H1 (cell line): Measurements from ENCODE around the gene HIVEP3. TPM values are rescaled to one million over a fixed set of nuclear protein-coding genes. Genes with fewer than 3 reads are reported as not detected.
A peak's percentile ranks its signal among the peaks of the same experiment; 100 is the strongest.

Experiments
- CTCF ChIA-PET: fragments of 300-600 bp; sonication (Branson Sonifier 250); formaldehyde crosslinking; loops from one replicate; lab custom pipeline; 2021; ENCODE audit not compliant: partially characterized antibody; lab: Charles Lee
- POLR2A ChIA-PET: fragments of 300-600 bp; sonication (Branson Sonifier 250); formaldehyde crosslinking; loops from one replicate; lab custom pipeline; 2021; ENCODE audit warnings: inconsistent platforms; ENCODE audit not compliant: partially characterized antibody; lab: Charles Lee
- DNase-seq, 2 experiments: peaks; one replicate each; pipeline versions ENCODE4 v3.0.0 to v3.0.0-alpha.2; 2010 to 2022; ENCODE audit warnings: low spot score in 2 of 2, low read depth in 1 of 2, mixed read lengths in 1 of 2
- FAIRE-seq: peaks from 2 replicates; lab custom pipeline; 2011; peaks lifted over from hg19 to GRCh38; lab: Jason Lieb, UNC
- H2AFZ ChIP-seq: 2 replicates; pipeline ENCODE4 v1.8.1; 2012; ENCODE audit warnings: low read length, inconsistent platforms
- H2AK5ac ChIP-seq: 2 replicates; pipeline ENCODE4 v1.6.1; 2013; ENCODE audit warnings: low read depth, low read length
- H2BK120ac ChIP-seq: replicated peaks from 2 replicates; pipeline ENCODE3; 2013; ENCODE audit warnings: low read depth, low read length, inconsistent platforms
- H2BK12ac ChIP-seq: 2 replicates; pipeline ENCODE4 v1.6.1; 2013; ENCODE audit warnings: low read depth, low read length
- H2BK15ac ChIP-seq: 2 replicates; pipeline ENCODE4 v1.6.1; 2013; ENCODE audit warnings: low read length
- H2BK20ac ChIP-seq: 2 replicates; pipeline ENCODE4 v1.6.1; 2013; ENCODE audit warnings: low read length
- H2BK5ac ChIP-seq: 2 replicates; pipeline ENCODE4 v1.6.1; 2013; ENCODE audit warnings: low read depth, low read length
- H3K14ac ChIP-seq: 2 replicates; pipeline ENCODE4 v1.6.1; 2013; ENCODE audit warnings: inconsistent platforms; ENCODE audit not compliant: insufficient read length
- H3K18ac ChIP-seq: 2 replicates; pipeline ENCODE4 v1.6.1; 2013; ENCODE audit warnings: low read length; ENCODE audit errors: extremely low read depth
- H3K23ac ChIP-seq: 2 replicates; pipeline ENCODE4 v1.6.1; 2013; ENCODE audit warnings: inconsistent platforms; ENCODE audit not compliant: insufficient read length
- H3K23me2 ChIP-seq: 2 replicates; pipeline ENCODE4 v1.6.1; 2013; ENCODE audit warnings: low read depth, low read length
- H3K27ac ChIP-seq: 2 replicates; pipeline ENCODE4 v1.6.1; 2011; ENCODE audit warnings: low read depth, low read length, inconsistent platforms
- H3K27me3 ChIP-seq, 4 experiments: replicated peaks in 1 of 4; 1 replicate in 1 of 4; 2 replicates in 3 of 4; pipeline versions ENCODE4 v1.6.1 to v1.8.1; 2011 to 2013; ENCODE audit warnings: low read length in 3 of 4, mild to moderate bottlenecking in 3 of 4, inconsistent platforms in 2 of 4, mixed read lengths in 2 of 4, moderate library complexity in 1 of 4; ENCODE audit not compliant: control insufficient read depth in 3 of 4, insufficient read depth in 3 of 4; ENCODE audit errors: extremely low read depth in 1 of 4
- H3K36me3 ChIP-seq, 4 experiments: 2 replicates each; pipeline versions ENCODE4 v1.6.1 to v1.8.1; 2011 to 2013; ENCODE audit warnings: mild to moderate bottlenecking in 4 of 4, low read length in 3 of 4, moderate library complexity in 2 of 4, control low read depth in 1 of 4, inconsistent platforms in 1 of 4; ENCODE audit not compliant: insufficient read depth in 4 of 4, control insufficient read depth in 2 of 4
- H3K4ac ChIP-seq: replicated peaks from 2 replicates; pipeline ENCODE3; 2013; ENCODE audit warnings: low read length, low read depth, mixed read lengths, inconsistent platforms; ENCODE audit not compliant: insufficient read length
- H3K4me1 ChIP-seq, 4 experiments: replicated peaks in 1 of 4; 1 replicate in 1 of 4; 2 replicates in 3 of 4; pipeline versions ENCODE4 v1.6.1 to v1.8.1; 2011 to 2013; ENCODE audit warnings: low read length in 3 of 4, inconsistent platforms in 2 of 4, mixed read lengths in 1 of 4; ENCODE audit not compliant: insufficient read depth in 4 of 4, control insufficient read depth in 3 of 4
- H3K4me2 ChIP-seq, 2 experiments: 2 replicates each; pipeline versions ENCODE4 v1.6.1 to v1.8.1; 2011 to 2013; ENCODE audit warnings: low read depth in 2 of 2, low read length in 2 of 2, control low read depth in 1 of 2, inconsistent platforms in 1 of 2, mild to moderate bottlenecking in 1 of 2; ENCODE audit not compliant: insufficient read depth in 1 of 2
- H3K4me3 ChIP-seq, 4 experiments: fragments of 200-600, 300-600 bp in 1 of 4; sonication (generic), shearing (Covaris generic), sonication (Bioruptor Twin) in 1 of 4; 2 replicates each; pipeline versions ENCODE4 v1.5.1 to v1.8.1; 2011 to 2016; ENCODE audit warnings: low read length in 4 of 4, low read depth in 3 of 4, control low read depth in 2 of 4, inconsistent platforms in 2 of 4, mild to moderate bottlenecking in 2 of 4, mixed read lengths in 1 of 4, moderate library complexity in 1 of 4; ENCODE audit not compliant: insufficient read depth in 2 of 4; ENCODE audit errors: extremely low read depth in 1 of 4
- H3K56ac ChIP-seq: replicated peaks from 2 replicates; pipeline ENCODE3; 2013; ENCODE audit warnings: low read depth, mild to moderate bottlenecking, mixed read lengths, low read length, inconsistent platforms; ENCODE audit not compliant: insufficient read length
- H3K79me1 ChIP-seq: 2 replicates; pipeline ENCODE4 v1.6.1; 2013; ENCODE audit warnings: low read depth, low read length, control low read depth
- H3K79me2 ChIP-seq, 2 experiments: 2 replicates each; pipeline versions ENCODE4 v1.6.1 to v1.8.1; 2012 to 2013; ENCODE audit warnings: low read length in 2 of 2, mild to moderate bottlenecking in 2 of 2, inconsistent platforms in 1 of 2; ENCODE audit not compliant: insufficient read depth in 2 of 2, control insufficient read depth in 1 of 2
- H3K9ac ChIP-seq, 4 experiments: replicated peaks in 1 of 4; 1 replicate in 1 of 4; 2 replicates in 3 of 4; pipeline versions ENCODE4 v1.6.1 to v1.8.1; 2011 to 2013; ENCODE audit warnings: low read depth in 3 of 4, low read length in 3 of 4, control low read depth in 2 of 4, mild to moderate bottlenecking in 2 of 4, moderate library complexity in 2 of 4, inconsistent platforms in 1 of 4; ENCODE audit errors: extremely low read depth in 1 of 4
- H3K9me3 ChIP-seq, 2 experiments: 2 replicates each; pipeline versions ENCODE4 v1.6.1 to v1.8.1; 2012 to 2013; ENCODE audit warnings: mild to moderate bottlenecking in 2 of 2, moderate library complexity in 2 of 2, control low read depth in 1 of 2, inconsistent platforms in 1 of 2, low read depth in 1 of 2, low read length in 1 of 2, mixed read lengths in 1 of 2; ENCODE audit not compliant: insufficient read depth in 2 of 2
- H4K20me1 ChIP-seq, 2 experiments: replicated peaks in 1 of 2; 2 replicates each; pipeline versions ENCODE3 to v1.8.1; 2011 to 2013; ENCODE audit warnings: inconsistent platforms in 2 of 2, low read length in 2 of 2, mild to moderate bottlenecking in 1 of 2; ENCODE audit not compliant: insufficient read depth in 2 of 2, control insufficient read depth in 1 of 2
- H4K5ac ChIP-seq: 2 replicates; pipeline ENCODE4 v1.6.1; 2013; ENCODE audit warnings: low read length, low read depth, mixed read lengths, inconsistent platforms; ENCODE audit not compliant: insufficient read length
- H4K8ac ChIP-seq: 2 replicates; pipeline ENCODE4 v1.8.0; 2013; ENCODE audit warnings: mild to moderate bottlenecking, moderate library complexity, low read length, inconsistent platforms; ENCODE audit not compliant: insufficient read depth; ENCODE audit errors: extremely low read depth
- H4K91ac ChIP-seq: replicated peaks from 2 replicates; pipeline ENCODE3; 2013; ENCODE audit warnings: low read length, mixed read lengths, inconsistent platforms; ENCODE audit not compliant: insufficient read length
- BCL11A ChIP-seq, 2 experiments: IDR thresholded peaks; one replicate each; pipeline ENCODE4 v1.6.1; 2011; ENCODE audit warnings: low read depth in 2 of 2, low read length in 2 of 2, mild to moderate bottlenecking in 2 of 2
- MAFK ChIP-seq: IDR thresholded peaks from 2 replicates; pipeline ENCODE4 v1.6.1; 2012; ENCODE audit warnings: low read depth, mild to moderate bottlenecking, improper control_type of control experiment, low read length
- WGBS, 2 experiments: shearing (Covaris generic) in 1 of 2; methylation state at CpG; one replicate each; pipeline versions ENCODE4 v1.1.6 to v1.1.7; 2013 to 2015; ENCODE audit warnings: low lambda C conversion rate in 2 of 2, mixed read lengths in 2 of 2, inconsistent platforms in 1 of 2, low coverage in 1 of 2, missing lambda C conversion rate in 1 of 2; ENCODE audit not compliant: insufficient replicate concordance in 2 of 2, insufficient coverage in 1 of 2, insufficient read length in 1 of 2; ENCODE audit errors: extremely low coverage in 1 of 2, missing lambda C conversion rate in 1 of 2; 5-methylcytosine and 5-hydroxymethylcytosine counted together
- polyA plus RNA-seq, 7 experiments: library from polyadenylated mRNA; depleted of rRNA in 3 of 7; stranded (reverse) in 5 of 7; unstranded in 2 of 7; fragments of >200 nt in 5 of 7; fragments of 200-250 nt in 2 of 7; gene quantifications; 1 replicate in 5 of 7; 2 replicates in 1 of 7; 4 replicates in 1 of 7; pipeline versions ENCODE4 v1.2.1 to v1.2.3, GENCODE V29; 2011 to 2013; ENCODE audit warnings: missing spikeins in 2 of 7, mixed read lengths in 2 of 7
- total RNA-seq: library from RNA; stranded (reverse); fragmentation: NEBNext Ultra II Directional; extraction: Animal tissue kit (Norgen Biotek cat#: 25700); gene quantifications from 2 replicates; pipeline ENCODE4 v1.2.1, GENCODE V29; 2021

Gene HIVEP3
- total and polyA plus RNA-seq, 2 of the 8 experiments (the other 6 are each of a cell fraction or from before 2014, with no cell fraction given), result 0.24 to 0.69 TPM

DNA sequence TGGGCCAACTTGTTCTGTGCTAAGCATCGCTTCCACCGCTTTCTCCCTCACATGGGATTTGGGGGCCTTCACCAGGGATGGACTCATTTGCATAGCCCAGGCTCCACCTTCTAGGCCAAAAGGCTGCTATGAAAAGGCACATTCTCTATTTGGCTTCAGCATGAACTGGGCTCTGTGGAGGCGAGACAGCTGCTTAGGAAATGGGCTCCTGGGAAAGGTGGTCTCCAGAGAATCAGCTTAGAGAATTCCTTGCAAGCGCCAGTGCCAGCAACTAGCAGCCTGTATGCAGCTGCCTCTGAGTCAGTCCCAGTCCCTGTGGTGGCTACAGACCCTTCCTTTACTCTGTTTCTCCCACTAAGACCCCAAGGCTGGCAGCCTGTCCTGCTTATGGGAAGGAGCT lies 214.5 kb downstream of the HIVEP3 start:
- H2BK12ac ChIP-seq, result no peak overlapping the region
- FAIRE-seq, result no peak
- H2BK20ac ChIP-seq, result peak overlapping the region; percentile 48; the same call in 1 of the 2 replicates
- no peak overlapping the region for H3K18ac ChIP-seq
- H3K79me1 ChIP-seq, result no peaks in the 10 kb centered on the region
- H3K9me3 ChIP-seq, result no peaks in the 10 kb centered on the region
- H3K4me3 ChIP-seq, result no peak overlapping the region
- H3K9ac ChIP-seq, result no peak overlapping the region
- H3K36me3 ChIP-seq, result no peaks in the 10 kb centered on the region
- no peak overlapping the region for H4K91ac ChIP-seq
- H3K27me3 ChIP-seq, result no peaks in the 10 kb centered on the region
- H4K8ac ChIP-seq, result no peak overlapping the region
- H2AK5ac ChIP-seq, result no peak overlapping the region
- 91% methylated on average over 4 of the region's 4 CpGs; no CpG with 5 or more reads in 1 of the 2 experiments for WGBS, 2 experiments
- TF ChIP-seq BCL11A (IDR thresholded peaks at IDR 0.05; ENCODE audit: low read depth in 2 of 2, low read length in 2 of 2) (no peak), MAFK (no peak)
- ChIA-PET CTCF (interaction anchor here (0.7 to 0.9 kb wide), 4 partner anchors 9 to 382 kb away, joined by 3 read pairs; no protein-coding TSS in a partner anchor), POLR2A (interaction anchor here (1.1 kb wide), 1 partner anchor 9 kb away, joined by 3 read pairs; no protein-coding TSS in a partner anchor)
- no peaks in the 10 kb centered on the region for H3K23me2 ChIP-seq
- no peaks in the 10 kb centered on the region for H4K20me1 ChIP-seq
- H3K23ac ChIP-seq, result no peak overlapping the region
- H4K5ac ChIP-seq, result no peak overlapping the region
- H3K4me2 ChIP-seq, result no peak overlapping the region
- H3K14ac ChIP-seq, result no peak overlapping the region
- no peaks in the 10 kb centered on the region; a peak in 1 of 7 replicates for H3K4me1 ChIP-seq
- no peak for DNase-seq
- no peak overlapping the region for H3K56ac ChIP-seq
- H3K79me2 ChIP-seq, result no peaks in the 10 kb centered on the region
- no peak overlapping the region for H3K27ac ChIP-seq
- no peak overlapping the region for H2BK120ac ChIP-seq
- no peak overlapping the region for H2BK15ac ChIP-seq
- no peak overlapping the region for H2AFZ ChIP-seq
- H2BK5ac ChIP-seq, result no peak overlapping the region
- H3K4ac ChIP-seq, result no peak overlapping the region
